SU-DHL-6 (cell line): ENCODE results near the gene PCDHA3.

ENCODE experiments used
- EZH2phosphoT487 ChIP-seq: fragments of 200-600 bp; sonication (generic), shearing (Covaris generic); conservative IDR thresholded peaks from 2 replicates; pipeline ENCODE4 v1.6.1; 2018; ENCODE audit warnings: mild to moderate bottlenecking, antibody characterized with exemption, low read length, moderate library complexity, mixed read lengths
- TF ChIP-seq, protein P1 (sequence below): fragments of 200-600 bp; sonication (generic); IDR thresholded peaks from one replicate; pipeline ENCODE4 v1.5.1; 2017; ENCODE audit warnings: antibody characterized with exemption, mild to moderate bottlenecking, low read length, moderate library complexity; ENCODE audit not compliant: insufficient read depth, poor library complexity, severe bottlenecking

DNA sequence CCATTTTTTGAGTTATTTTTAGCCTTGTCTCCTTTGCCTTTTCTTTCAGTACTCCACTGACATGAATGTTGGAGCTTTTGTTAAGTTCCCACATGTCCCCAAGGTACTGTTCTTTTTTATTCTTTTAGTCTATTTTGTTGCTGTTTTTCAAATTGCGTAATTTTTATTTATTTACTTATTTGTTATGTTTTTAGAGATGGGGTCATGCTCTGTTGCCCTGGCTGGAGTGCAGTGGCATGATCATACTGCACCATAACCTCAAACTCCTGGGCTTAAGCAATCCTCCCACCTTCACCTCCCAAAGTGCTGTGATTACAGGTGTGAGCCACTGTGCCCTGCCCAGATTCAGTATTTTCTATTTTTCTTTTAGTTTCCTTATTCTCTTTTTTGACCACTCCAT lies 20.3 kb upstream of the PCDHA3 start:
- TF ChIP-seq, protein P1, sequence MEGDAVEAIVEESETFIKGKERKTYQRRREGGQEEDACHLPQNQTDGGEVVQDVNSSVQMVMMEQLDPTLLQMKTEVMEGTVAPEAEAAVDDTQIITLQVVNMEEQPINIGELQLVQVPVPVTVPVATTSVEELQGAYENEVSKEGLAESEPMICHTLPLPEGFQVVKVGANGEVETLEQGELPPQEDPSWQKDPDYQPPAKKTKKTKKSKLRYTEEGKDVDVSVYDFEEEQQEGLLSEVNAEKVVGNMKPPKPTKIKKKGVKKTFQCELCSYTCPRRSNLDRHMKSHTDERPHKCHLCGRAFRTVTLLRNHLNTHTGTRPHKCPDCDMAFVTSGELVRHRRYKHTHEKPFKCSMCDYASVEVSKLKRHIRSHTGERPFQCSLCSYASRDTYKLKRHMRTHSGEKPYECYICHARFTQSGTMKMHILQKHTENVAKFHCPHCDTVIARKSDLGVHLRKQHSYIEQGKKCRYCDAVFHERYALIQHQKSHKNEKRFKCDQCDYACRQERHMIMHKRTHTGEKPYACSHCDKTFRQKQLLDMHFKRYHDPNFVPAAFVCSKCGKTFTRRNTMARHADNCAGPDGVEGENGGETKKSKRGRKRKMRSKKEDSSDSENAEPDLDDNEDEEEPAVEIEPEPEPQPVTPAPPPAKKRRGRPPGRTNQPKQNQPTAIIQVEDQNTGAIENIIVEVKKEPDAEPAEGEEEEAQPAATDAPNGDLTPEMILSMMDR: no peak
- no peak for TF ChIP-seq EZH2phosphoT487
